Adrenal gland (tissue), 5 donors: Measurements from ENCODE around the gene PRLR.
"Not testable (repeated sequence)": the region's sequence is repeated elsewhere in the genome, so short reads cannot be mapped to it uniquely, and the experiment has no call there.

Experiments used
- CTCF ChIP-seq, 6 experiments: fragments of 450-650 bp in 4 of 6; fragments of 200-600 bp in 2 of 6; sonication (generic) in 1 of 6; IDR thresholded peaks; 1 replicate in 5 of 6; 2 replicates in 1 of 6; pipeline versions ENCODE4 v1.5.1 to v1.8.0; 2016 to 2021; ENCODE audit warnings: antibody characterized with exemption in 6 of 6, mild to moderate bottlenecking in 2 of 6, moderate library complexity in 1 of 6
- POLR2A ChIP-seq, 2 donors: fragments of 450-650 bp; IDR thresholded peaks; one replicate each; pipeline ENCODE4 v1.6.1; 2017; ENCODE audit warnings: antibody characterized with exemption in 2 of 2, mild to moderate bottlenecking in 2 of 2, moderate library complexity in 1 of 2
- donor health status: DM: no; HTN: no; CAD: no.

- not testable (repeated sequence) for TF ChIP-seq CTCF, POLR2A (IDR thresholded peaks at IDR 0.05)
These were observed 40.5 kb downstream of the PRLR start for GRCh38 chr5:35189801-35190200.
